Amygdala (tissue), 56 donors: ENCODE measurements around the gene POLR2L.
A peak's percentile ranks its signal among the peaks of the same experiment; 100 is the strongest.

ENCODE experiments used
- DNase-seq, 56 donors: peaks; one replicate each; lab custom pipeline; 2025; lab: John Stamatoyannopoulos, UW

The POLR2L gene

DNA sequence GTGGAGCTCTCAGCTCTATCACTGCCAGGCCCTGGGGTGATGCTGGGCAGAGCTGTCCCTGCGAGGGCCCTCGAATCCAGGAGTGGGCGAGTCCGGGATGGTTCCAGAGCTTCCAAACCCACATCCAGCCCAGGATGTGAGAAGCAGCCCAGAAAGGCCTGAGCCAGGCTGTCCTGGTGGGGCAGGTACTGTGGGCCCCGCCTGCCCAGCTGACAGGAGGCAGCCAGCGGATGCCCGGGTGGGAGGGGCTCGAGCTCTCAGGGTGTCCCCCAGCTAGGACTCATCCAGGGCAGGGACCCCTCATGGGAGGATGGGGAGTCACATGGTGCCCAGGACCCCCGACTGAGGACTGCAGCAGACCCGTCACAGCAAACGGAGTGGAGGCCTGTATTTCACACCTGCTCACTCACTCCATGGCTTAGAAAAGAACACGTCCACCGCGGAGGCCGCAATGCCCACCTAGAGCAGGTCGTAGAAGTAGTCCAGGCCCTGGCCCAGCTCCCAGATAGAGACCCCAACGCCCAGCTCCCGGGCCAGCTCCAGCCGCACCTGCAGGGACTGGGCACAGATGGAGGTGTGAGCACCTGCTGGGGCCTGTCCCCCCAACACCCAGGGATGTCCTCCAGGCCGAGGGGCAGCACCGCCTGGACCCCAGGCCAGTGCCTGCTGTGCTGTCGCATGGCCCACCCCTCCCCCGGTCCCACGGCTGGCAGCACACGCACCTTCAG, 27.2 kb upstream of the POLR2L start:
- DNase-seq: no peak

DNA sequence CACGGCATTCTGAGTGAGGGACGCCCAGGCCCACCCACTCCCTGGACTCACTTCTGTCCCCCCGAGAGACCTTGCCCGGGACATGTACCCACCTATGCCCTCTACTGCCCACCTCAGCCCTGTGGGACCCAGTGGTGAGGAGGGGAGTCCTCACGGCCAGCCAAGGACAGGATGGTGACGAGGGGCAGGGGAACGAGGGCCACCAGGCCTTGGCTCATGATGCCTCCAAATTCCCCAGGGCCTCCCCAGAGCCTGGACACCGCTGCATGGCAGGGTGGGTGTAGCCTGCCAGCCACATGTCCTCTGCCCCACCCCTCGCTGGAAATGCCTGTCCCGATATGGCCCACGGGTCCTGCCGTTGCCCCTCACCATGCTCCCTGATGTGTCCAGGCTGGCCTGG, 26.5 kb upstream of the POLR2L start:
- no peak for DNase-seq

DNA sequence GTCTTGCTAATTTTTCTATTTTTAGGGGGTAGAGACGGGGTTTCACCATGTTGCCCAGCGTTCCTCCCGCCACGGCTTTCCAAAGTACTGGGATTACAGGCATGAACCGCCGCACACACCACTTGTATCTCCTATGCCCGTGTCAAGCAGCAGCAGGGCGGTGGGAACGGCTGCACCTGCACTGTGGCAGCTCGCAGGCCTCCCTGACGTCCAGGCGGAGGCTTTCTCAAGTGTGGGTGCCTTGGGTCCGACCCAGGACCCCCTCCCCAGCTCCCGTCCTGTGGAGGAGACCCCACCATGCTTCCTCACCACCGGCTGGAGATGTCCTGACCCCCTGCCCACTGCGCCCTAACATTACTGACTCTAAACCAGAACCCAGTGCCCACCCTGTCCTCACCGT, 26.1 kb upstream of the POLR2L start:
- DNase-seq: no peak

DNA sequence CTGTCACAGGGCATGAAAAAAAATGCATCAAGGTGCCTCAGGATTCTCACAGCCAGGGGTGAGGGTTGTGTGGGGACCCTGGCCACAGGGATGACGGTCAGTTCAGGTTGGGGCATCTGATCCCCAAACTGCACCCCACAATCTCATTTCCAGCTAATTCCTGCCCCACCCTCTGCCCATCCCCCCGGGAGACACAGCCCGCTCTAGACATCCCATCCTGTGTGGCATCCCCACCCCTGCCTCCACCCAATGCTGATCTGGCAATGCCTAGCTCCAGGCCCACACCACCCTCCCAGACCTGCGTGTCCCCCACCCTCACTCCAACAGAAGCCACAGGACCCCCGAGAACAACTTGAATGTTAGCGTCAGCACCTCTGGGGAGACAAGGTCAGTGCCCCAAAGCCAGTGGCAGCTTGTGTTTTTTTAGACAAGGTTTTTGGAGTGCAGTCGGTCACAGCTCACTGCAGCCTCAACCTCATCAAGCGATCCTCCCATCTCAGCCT, 25.6 kb upstream of the POLR2L start:
- no peak for DNase-seq

DNA sequence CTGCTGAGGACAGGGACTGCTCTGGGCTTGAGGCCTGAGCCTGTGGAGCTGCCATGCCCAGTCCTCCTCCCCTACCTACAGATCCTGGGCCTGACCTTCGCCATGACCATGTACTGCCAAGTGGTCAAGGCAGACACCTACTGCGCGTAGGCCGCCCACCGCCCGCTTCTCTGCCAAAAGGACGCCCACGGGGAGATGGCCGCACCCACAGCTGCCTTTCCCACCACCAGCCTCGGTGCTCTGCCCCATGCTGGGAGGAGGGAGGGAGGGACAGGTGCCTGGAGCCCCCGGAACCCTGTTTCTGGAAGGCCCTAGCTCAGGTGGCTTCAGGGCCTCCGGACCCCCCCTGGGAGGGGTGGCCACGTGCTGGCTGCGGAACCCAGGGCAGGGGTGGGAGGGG, 24.2 kb upstream of the POLR2L start:
- no peak for DNase-seq

DNA sequence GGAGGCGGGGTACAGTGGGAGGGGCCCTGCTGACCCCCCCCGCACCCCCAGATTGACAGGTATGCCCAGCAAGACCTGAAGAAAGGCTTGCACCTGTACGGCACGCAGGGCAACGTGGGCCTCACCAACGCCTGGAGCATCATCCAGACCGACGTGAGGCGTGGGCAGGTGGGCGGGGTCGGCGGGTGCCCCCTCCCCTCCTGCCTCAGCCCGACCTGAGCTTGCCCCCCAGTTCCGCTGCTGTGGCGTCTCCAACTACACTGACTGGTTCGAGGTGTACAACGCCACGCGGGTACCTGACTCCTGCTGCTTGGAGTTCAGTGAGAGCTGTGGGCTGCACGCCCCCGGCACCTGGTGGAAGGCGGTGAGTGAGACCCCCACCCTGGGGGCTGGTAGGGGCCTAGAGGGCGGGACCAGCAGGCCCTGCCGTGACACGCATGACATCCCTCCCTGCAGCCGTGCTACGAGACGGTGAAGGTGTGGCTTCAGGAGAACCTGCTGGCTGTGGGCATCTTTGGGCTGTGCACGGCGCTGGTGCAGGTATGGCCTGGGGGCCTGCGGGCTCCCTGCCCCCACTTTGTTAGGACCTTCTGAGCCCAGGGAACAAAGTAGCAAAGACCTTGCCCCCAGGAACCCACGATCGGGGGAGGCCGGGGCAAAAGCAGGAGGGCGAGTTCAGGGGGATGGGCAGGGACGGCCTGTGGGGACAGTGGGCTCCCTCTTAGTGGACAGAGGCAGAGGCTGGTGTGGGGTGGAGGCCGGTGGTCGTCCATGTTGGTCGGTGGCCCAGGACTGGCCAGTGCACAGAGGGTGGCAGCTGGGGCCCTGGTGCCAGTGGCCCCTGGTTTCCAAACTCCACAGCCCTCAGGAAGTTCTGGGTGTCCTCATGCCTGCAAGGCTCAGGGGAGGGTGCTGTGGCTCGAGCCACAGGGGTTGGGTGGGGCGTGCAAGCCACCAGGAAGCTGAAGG, 23.4 kb upstream of the POLR2L start:
- no peak for DNase-seq

DNA sequence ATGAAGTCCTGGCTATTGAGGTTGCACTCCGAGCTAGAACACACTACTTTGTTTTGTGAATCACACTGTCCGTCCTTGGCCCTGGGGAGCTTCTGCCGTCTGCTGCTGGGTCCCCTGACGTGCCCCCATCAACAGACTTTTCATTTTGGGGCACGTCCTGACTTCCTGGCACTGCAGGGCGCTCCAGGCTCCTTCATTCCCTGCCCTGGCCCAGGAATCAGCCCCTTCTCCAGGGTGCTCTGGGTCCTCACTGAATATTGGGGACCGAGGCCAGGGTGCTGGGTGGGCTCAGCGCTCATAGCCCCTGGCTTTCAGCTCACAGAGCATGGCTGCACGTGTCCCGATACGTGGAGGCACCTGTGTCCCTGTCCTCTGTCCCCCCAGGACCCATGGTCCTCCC, 22.6 kb upstream of the POLR2L start:
- no peak for DNase-seq

DNA sequence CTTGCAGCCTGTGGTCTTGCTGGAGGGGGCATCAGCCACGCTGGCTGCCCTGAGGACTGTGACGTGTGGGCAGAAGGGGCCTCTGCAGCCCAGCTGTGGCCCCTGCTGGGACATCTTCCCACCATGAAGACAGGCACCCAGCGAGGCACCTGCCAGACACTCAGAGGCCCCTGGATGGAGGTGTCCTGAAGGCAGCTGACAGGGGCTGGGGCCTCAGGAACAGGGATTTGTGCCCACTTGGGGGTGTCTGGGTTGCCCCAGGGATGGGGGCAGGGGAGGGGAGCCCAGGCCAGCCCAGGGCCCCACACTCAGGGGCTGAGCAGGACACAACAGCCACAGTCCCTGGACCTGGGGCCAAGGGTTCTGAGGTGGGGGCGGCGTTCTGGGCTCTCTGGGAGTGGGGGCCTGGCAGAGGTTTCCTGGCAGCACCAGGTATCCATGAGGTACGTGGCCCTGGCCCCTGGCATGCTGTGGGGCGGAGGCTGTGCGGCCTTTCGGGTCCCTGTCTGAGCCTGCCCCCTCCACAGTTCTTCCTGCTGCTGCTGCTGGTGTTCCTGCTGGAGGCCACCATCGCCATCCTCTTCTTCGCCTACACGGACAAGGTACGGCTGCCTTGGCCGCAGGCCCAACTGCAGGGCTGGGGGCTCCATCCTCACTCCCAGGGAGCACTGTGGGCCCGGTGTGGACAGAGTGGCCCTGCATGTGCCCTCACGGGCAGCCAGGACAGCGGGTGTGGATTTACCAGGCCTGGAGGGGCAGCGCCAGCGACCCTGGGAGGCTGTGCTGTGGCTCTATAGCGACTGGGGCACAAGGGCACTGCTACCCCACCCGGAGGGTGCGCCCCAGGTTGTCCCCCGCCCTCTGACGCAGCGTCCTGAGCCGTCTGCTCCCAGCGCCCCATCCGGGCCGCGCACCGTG, 21.8 kb upstream of the POLR2L start:
- DNase-seq: no peak

DNA sequence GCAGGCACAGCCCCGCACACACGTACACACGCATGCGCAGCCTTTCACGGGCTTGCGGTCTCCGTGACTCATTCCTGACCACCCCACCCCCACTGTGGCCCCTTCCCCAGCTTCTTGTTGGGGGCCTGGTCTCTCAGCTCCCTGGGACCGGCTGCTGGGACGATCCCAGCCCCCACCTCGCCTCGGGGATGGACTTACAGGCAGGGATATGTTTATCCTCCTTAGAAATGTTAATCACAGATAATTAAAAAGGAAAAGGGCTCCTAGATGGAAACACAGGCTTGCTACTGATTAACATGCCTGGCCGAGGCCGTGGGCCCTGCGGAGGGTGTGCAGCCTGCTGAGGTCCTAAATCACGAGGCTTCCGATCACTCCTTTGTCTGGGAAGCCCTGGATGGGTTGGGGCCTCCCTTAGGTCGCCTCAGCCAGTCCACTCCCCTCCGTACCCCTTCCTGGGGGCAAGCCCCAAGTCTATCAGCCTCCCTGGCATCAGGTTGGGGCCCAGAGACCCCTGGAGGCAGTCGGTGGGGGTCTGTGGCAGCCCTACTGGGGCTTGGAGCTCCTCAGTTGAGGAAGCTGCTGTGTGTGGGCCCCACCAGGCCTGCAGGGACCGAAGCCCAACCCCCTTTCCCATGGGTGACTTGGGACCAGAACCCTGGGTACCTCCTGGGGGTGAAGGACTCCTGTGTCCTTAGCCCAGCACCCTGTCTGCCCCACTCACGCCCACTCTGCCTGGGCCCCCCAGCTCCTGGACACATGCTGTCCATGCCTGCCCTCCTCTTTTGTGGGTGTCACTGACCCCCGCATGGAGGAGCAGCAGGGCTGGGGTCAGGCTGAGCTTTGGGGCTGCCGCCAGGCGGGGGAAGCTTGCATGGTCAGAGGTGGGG, 20.9 kb upstream of the POLR2L start:
- no peak for DNase-seq

DNA sequence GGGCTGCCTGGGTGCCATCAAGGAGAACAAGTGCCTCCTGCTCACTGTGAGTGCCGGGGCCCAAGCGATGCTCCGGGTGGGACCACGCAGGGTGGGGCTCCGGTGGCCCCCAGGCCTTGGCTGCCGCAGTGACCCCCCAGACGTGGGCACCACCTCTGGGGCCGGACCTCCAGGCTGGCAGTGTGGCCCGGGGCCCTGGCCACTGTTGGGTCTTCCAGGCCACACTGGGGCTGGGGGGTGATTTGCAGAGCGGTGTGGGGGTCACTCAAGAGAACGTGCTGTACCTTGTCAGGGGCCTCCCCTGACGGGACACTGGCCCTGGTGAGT, 20.3 kb upstream of the POLR2L start:
- no peak for DNase-seq

DNA sequence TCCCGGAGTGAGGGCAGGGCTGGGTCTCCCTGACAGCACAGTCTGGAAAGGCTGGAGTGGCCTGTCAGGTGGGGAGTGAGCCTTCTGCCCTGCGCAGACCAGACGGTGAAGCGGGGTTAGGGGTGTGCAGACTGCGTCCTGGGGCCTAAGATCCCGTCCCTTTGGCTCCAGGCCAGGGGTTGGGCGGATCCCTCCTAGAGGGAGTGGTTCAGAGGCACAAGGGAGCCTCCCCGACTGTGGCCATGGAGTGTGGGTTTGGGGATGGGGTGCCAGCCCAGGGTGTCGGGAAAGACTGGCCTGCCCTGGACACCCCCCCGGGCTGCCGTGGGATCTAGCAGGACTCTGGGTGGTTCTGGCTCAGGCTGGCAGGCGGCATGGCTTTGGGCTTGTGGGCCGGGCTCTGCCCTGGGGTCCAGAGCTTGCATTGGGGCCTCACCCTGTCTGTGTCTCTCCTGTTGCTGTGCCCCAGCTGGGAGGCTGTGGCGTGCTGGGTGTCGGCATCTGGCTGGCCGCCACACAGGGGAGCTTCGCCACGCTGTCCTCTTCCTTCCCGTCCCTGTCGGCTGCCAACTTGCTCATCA, 19.8 kb upstream of the POLR2L start:
- DNase-seq: no peak

DNA sequence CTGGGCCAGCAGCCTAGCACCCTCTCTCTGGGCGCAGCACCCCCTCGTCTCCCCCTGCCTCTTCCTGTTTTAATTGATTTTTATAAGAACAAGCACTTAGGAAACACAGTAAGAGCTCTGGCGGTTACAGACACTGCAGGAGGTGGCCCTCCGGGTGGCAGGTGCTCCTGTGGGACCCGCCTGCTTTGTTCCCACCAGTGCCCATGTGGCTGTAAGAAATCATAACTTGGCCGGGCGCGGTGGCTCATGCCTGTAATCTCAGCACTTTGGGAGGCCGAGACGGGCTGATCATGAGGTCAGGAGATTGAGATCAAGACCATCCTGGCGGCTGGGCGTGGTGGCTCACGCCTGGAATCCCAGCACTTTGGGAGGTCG, 18.8 kb upstream of the POLR2L start:
- no peak for DNase-seq

DNA sequence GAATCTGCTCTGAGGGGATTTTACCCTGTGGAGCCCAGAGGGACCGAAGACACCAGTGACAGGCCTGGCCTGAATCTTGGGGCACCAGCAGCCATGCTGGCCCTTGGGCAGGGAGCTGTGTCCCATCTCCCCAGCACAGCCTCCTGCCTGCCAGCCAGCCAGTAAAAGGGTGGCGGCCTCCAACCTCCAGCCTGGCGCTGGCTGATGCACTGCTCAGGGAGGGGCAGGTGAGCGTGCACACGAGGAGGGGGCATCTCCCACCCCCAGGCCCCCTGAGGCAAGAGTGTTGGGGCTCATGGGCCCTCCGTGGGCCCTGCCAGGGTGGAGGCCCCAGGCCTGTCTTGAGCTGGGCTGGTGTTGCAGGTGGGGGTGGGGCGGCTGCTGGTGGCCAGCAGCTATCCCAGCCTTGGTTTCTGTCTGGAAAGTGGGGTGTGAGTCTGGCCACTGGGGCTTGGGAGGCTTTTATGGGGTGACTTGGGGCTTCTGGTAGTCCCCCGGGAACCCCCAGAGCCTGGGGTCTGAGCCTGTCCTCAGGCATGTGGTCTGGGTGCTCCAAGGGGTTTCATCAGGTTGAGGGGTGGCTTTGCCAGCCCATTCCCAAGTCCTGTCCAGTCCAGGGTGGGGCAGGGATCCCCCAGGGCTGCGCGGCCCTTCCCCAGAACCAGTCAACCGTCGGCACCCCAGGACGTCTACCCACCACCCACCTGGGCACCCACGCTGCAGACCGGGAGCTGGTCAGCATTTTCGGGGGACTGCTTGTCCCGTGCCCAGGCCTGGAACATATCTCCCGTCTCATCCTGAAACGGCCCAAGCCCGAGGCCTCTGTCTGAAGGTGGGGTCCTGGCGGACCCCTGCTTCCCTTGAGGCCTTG, 18.1 kb upstream of the POLR2L start:
- no peak for DNase-seq

DNA sequence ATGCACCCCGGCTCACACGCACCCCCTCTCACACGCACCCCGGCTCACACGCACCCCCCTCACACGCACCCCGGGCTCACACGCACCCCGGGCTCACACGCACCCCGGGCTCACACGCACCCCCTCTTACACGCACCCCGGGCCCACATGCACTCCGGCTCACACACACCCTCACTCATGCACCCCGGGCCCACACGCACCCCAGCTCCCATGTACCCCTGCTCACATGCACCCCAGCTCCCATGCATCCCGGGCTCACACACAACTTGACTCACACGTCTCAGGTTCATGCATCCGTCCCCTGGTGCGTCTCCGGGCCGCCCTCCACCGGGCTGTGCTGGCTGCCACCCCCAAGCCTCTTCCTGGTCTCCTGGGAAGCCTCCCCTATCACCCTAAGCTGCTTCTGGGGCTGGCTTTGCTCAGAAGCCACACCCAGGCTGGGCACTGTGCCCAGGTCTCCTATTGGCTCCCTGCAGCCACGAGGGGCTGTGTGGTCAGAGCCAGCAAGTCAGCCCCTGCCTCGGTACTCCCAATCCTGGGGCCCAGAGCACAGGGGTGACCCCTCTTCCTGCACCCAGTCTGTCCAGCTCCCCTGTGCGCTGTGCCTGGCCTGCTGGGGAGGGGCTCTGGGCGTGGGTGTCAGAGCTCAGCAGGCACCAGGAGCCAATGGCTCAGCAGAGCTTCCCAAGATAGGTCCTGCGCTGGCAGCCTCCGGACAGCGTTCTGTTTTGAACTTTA, 17.2 kb upstream of the POLR2L start:
- peak in 50 of 56 donors; percentile 15 to 85 (median 64) for DNase-seq

DNA sequence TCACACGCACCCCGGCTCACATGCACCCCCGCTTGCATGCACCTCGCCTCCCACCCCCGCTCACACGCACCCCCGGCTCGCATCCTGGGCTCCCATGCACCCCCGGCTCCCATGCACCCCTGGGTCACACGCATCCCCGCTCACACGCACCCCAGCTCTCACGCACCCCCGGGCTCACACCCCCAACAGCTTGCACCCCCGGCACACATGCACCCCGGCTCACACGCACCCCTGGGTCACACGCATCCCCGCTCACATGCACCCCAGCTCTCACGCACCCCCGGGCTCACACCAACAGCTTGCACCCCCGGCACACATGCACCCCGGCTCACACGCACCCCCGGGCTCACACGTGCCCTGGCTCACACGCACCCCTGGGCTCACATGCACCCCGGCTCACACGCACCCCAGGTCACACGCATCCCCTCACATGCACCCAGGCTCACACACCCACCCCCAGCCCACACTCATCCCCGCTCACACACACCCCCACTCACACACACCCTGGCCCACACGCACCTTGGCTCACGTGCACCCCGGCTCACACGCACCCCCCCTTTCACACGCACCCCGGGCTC, 16.5 kb upstream of the POLR2L start:
- no peak for DNase-seq

DNA sequence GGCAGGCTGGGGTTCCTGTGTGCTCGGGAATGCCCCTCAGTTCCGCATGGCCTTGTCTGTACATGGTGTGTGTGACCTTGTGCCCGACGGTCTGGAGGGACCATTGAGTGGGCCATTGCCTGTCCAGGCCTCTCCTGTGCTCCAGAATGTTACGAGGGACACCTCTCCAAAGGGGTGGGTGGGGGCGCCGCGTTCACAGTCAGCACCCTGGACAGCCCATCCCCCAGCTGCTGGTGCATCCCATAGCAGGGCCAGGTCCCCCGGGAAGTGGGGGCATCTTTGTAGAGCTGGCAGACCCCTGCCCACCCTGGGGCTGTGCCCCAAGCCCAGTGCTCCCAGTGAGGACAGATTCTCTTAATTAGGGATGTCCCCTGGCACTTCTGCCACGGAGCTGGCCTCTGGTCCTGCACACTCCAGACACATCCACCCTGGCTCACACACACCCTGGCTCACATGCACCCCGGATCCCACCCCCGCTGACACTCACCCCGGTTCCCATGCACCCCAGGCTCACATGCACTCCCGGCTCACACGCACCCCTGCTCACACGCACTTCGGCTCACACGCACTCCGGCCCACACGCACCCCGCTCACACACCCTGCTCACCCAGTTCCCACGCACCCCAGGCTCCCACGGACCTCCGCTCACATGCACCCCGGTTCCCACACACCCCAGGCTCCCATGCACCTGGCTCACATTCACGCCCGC, 15.9 kb upstream of the POLR2L start:
- no peak for DNase-seq

DNA sequence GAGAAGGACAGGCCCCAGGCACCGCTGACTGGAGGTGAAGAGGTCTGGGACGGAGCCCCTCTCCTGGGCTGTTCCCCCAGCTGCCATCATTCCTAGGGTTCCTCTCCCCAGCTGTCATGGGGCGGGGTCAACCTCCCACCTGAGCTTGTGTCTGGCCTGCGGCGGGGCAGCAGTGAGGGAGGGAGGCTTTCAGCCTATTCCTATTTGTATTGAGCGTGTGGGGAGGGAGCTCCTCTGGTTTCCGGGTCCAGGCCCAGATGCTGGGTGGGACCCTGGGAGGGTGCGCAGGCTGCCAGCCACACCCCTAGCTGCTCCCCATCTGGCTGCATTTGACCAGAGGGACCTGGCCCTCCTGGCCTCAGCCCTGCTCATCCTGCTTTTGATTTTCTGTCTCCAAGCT, 14.1 kb upstream of the POLR2L start:
- DNase-seq: no peak
